Loucy (cell line): ENCODE results near the gene B9D1.

Source experiments
- EZH2phosphoT487 ChIP-seq: fragments of 200-600 bp; IDR thresholded peaks from 2 replicates; pipeline ENCODE4 v1.6.1; 2018; ENCODE audit warnings: antibody characterized with exemption, mild to moderate bottlenecking, moderate library complexity, borderline replicate concordance
- TF ChIP-seq, protein P1 (sequence below): fragments of 200-600 bp; sonication (generic); conservative IDR thresholded peaks from 2 replicates; pipeline ENCODE4 v1.5.1; 2014; ENCODE audit warnings: mild to moderate bottlenecking, antibody characterized with exemption, low read length

DNA sequence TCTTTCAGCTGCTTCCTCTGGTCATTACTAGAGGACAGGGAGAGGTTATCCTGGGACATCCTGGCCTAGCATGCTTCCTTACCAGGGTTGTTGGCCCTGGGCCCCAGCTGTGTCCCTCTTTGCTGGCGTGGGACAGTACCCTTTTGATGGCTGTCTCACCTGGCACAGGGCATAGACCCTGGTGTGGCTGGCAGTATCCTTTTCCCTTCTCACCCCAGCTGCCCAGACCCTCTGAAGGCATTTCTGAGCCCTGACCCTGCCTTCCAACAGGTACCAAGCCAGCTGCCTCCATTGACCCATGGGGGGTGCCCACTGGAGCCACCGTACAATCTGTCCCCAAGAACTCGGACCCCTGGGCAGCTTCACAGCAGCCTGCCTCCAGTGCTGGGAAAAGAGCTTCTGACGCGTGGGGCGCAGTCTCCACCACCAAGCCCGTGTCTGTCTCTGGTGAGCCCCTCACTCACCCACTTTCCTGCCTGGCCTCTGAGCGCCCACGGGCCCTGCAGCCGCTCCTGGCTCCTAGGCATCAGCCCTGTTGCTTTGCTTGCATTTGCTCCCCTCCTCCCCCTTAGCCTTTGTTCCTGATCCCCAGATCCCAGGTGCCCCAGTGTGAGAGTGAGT lies 34.0 kb downstream of the B9D1 start:
- TF ChIP-seq, protein P1, sequence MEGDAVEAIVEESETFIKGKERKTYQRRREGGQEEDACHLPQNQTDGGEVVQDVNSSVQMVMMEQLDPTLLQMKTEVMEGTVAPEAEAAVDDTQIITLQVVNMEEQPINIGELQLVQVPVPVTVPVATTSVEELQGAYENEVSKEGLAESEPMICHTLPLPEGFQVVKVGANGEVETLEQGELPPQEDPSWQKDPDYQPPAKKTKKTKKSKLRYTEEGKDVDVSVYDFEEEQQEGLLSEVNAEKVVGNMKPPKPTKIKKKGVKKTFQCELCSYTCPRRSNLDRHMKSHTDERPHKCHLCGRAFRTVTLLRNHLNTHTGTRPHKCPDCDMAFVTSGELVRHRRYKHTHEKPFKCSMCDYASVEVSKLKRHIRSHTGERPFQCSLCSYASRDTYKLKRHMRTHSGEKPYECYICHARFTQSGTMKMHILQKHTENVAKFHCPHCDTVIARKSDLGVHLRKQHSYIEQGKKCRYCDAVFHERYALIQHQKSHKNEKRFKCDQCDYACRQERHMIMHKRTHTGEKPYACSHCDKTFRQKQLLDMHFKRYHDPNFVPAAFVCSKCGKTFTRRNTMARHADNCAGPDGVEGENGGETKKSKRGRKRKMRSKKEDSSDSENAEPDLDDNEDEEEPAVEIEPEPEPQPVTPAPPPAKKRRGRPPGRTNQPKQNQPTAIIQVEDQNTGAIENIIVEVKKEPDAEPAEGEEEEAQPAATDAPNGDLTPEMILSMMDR = no peak
- no peak for TF ChIP-seq EZH2phosphoT487
